IMR-90 (cell line): ENCODE measurements around the gene MOB3B. TPM values are rescaled to one million over a fixed set of nuclear protein-coding genes. Genes with fewer than 3 reads are reported as not detected.

Experiments
- ATAC-seq: fragments of 200-7000 bp; cut with Tn5 transposase; 2 replicates; pipeline ENCODE4 v1.9.1; 2020; ENCODE audit warnings: low read depth, mild to moderate bottlenecking, moderate library complexity
- BruUV-seq: library from RNA; stranded (reverse); fragments of 400-500 nt; replicated peaks from 2 replicates; lab custom pipeline; 2021; lab: Mats Ljungman, UMichigan
- CTCF ChIA-PET: fragments of 300-600 bp; formaldehyde crosslinking; extraction: SDS; loops from one replicate; lab custom pipeline; 2021; ENCODE audit warnings: antibody characterized with exemption; lab: Yijun Ruan, JAX
- POLR2A ChIA-PET: fragments of 300-600 bp; sonication (Branson Sonifier 250); formaldehyde crosslinking; loops from one replicate; lab custom pipeline; 2022; ENCODE audit warnings: antibody characterized with exemption; ENCODE audit not compliant: unreplicated experiment; lab: Charles Lee
- DNase-seq: peaks from one replicate; pipeline ENCODE4 v3.0.0; 2013
- H2AFZ ChIP-seq: replicated peaks from 2 replicates; pipeline ENCODE3; 2013; ENCODE audit warnings: low read length, mild to moderate bottlenecking; ENCODE audit not compliant: poor library complexity
- H2AK5ac ChIP-seq: 2 replicates; pipeline ENCODE4 v1.6.1; 2013; ENCODE audit warnings: low read depth, low read length, inconsistent platforms
- H2AK9ac ChIP-seq: replicated peaks from 2 replicates; pipeline ENCODE3; 2013; ENCODE audit warnings: mild to moderate bottlenecking, low read depth, low read length, moderate library complexity; ENCODE audit not compliant: poor library complexity
- H2BK120ac ChIP-seq: 2 replicates; pipeline ENCODE4 v1.6.1; 2013; ENCODE audit warnings: low read depth, low read length, inconsistent platforms
- H2BK15ac ChIP-seq: 3 replicates; pipeline ENCODE4 v1.6.1; 2013; ENCODE audit warnings: low read depth, low read length, inconsistent platforms
- H2BK20ac ChIP-seq: 2 replicates; pipeline ENCODE4 v1.6.1; 2013; ENCODE audit warnings: low read depth, mild to moderate bottlenecking, inconsistent platforms, low read length, moderate library complexity
- H2BK5ac ChIP-seq: 2 replicates; pipeline ENCODE4 v1.6.1; 2013; ENCODE audit warnings: mild to moderate bottlenecking, low read depth, low read length, inconsistent platforms; ENCODE audit not compliant: poor library complexity, severe bottlenecking
- H3K14ac ChIP-seq: replicated peaks from 2 replicates; pipeline ENCODE4 v1.6.1; 2013; ENCODE audit warnings: low read depth, low read length, inconsistent platforms
- H3K18ac ChIP-seq: 2 replicates; pipeline ENCODE4 v1.6.1; 2013; ENCODE audit warnings: low read depth, low read length, control low read depth
- H3K23ac ChIP-seq: 2 replicates; pipeline ENCODE4 v1.6.1; 2013; ENCODE audit warnings: low read depth, low read length, inconsistent platforms
- H3K27ac ChIP-seq: 2 replicates; pipeline ENCODE4 v1.5.1; 2013; ENCODE audit warnings: mild to moderate bottlenecking, control low read depth, low read length; ENCODE audit not compliant: insufficient read depth
- H3K27me3 ChIP-seq: 2 replicates; pipeline ENCODE4 v1.6.1; 2013; ENCODE audit warnings: low read length; ENCODE audit not compliant: control insufficient read depth, insufficient read depth
- H3K36me3 ChIP-seq: 2 replicates; pipeline ENCODE4 v1.6.1; 2013; ENCODE audit warnings: low read length, mixed read lengths; ENCODE audit not compliant: control insufficient read depth, insufficient read depth
- H3K4ac ChIP-seq: 2 replicates; pipeline ENCODE4 v1.6.1; 2013; ENCODE audit warnings: low read depth, low read length, inconsistent platforms
- H3K4me1 ChIP-seq: 2 replicates; pipeline ENCODE4 v1.6.1; 2013; ENCODE audit warnings: low read length, mixed read lengths; ENCODE audit not compliant: control insufficient read depth, insufficient read depth
- H3K4me2 ChIP-seq: 2 replicates; pipeline ENCODE4 v1.6.1; 2013; ENCODE audit warnings: low read depth, mild to moderate bottlenecking, control low read depth, low read length, moderate library complexity
- H3K4me3 ChIP-seq: 2 replicates; pipeline ENCODE4 v1.5.1; 2013; ENCODE audit warnings: low read depth, mild to moderate bottlenecking, control low read depth, low read length, moderate library complexity; ENCODE audit not compliant: insufficient read depth
- H3K56ac ChIP-seq: 2 replicates; pipeline ENCODE4 v1.6.1; 2013; ENCODE audit warnings: low read length, inconsistent platforms; ENCODE audit not compliant: insufficient read depth; ENCODE audit errors: extremely low read depth
- H3K79me1 ChIP-seq, 2 experiments: 2 replicates each; pipeline ENCODE4 v1.6.1; 2013; ENCODE audit warnings: low read length in 2 of 2, inconsistent platforms in 1 of 2, low read depth in 1 of 2
- H3K9ac ChIP-seq: 2 replicates; pipeline ENCODE4 v1.6.1; 2013; ENCODE audit warnings: low read depth, low read length, control low read depth
- H3K9me1 ChIP-seq: 2 replicates; pipeline ENCODE4 v1.6.1; 2013; ENCODE audit warnings: low read length, inconsistent platforms; ENCODE audit not compliant: insufficient read depth
- H3K9me3 ChIP-seq: 2 replicates; pipeline ENCODE4 v1.6.1; 2013; ENCODE audit warnings: low read length; ENCODE audit not compliant: control insufficient read depth, insufficient read depth
- H4K20me1 ChIP-seq: 2 replicates; pipeline ENCODE4 v1.6.1; 2013; ENCODE audit warnings: low read length, inconsistent platforms; ENCODE audit not compliant: insufficient read depth
- H4K5ac ChIP-seq: 2 replicates; pipeline ENCODE4 v1.6.1; 2013; ENCODE audit warnings: mild to moderate bottlenecking, low read depth, low read length, control low read depth
- H4K8ac ChIP-seq, 2 experiments: 2 replicates each; pipeline ENCODE4 v1.6.1; 2013; ENCODE audit warnings: low read depth in 2 of 2, low read length in 2 of 2, control low read depth in 1 of 2, inconsistent platforms in 1 of 2
- H4K91ac ChIP-seq: 2 replicates; pipeline ENCODE4 v1.6.1; 2013; ENCODE audit warnings: low read depth, low read length, inconsistent platforms; ENCODE audit not compliant: insufficient read depth
- BHLHE40 ChIP-seq: fragments of 150-350 bp; IDR thresholded peaks from 2 replicates; pipeline ENCODE4 v1.6.1; 2016; ENCODE audit warnings: mild to moderate bottlenecking, low read depth, low read length
- CEBPB ChIP-seq: IDR thresholded peaks from 2 replicates; pipeline ENCODE4 v1.6.1; 2012; ENCODE audit warnings: low read depth, low read length, improper control_type of control experiment
- CHD1 ChIP-seq: IDR thresholded peaks from 2 replicates; pipeline ENCODE4 v1.6.1; 2012; ENCODE audit warnings: low read depth, low read length, improper control_type of control experiment
- FOS ChIP-seq: fragments of 150-350 bp; IDR thresholded peaks from 2 replicates; pipeline ENCODE4 v1.6.1; 2016; ENCODE audit warnings: low read depth, low read length
- MAFK ChIP-seq: IDR thresholded peaks from 2 replicates; pipeline ENCODE4 v1.6.1; 2012; ENCODE audit warnings: low read depth, low read length, improper control_type of control experiment
- MAZ ChIP-seq: IDR thresholded peaks from 2 replicates; pipeline ENCODE4 v1.6.1; 2012; ENCODE audit warnings: low read depth, mild to moderate bottlenecking, low read length, improper control_type of control experiment, moderate library complexity, borderline replicate concordance
- MXI1 ChIP-seq: IDR thresholded peaks from 2 replicates; pipeline ENCODE4 v1.6.1; 2012; ENCODE audit warnings: low read depth, mild to moderate bottlenecking, low read length, moderate library complexity, borderline replicate concordance
- NFE2L2 ChIP-seq: fragments of 150-350 bp; IDR thresholded peaks from 2 replicates; pipeline ENCODE4 v1.6.1; 2016; ENCODE audit warnings: low read depth, mild to moderate bottlenecking, low read length
- POLR2A ChIP-seq: IDR thresholded peaks from 2 replicates; pipeline ENCODE4 v1.6.1; 2012; ENCODE audit warnings: mild to moderate bottlenecking, low read depth, low read length
- RAD21 ChIP-seq: IDR thresholded peaks from 2 replicates; pipeline ENCODE4 v1.6.1; 2012; ENCODE audit warnings: low read length, improper control_type of control experiment
- RCOR1 ChIP-seq: IDR thresholded peaks from 2 replicates; pipeline ENCODE4 v1.6.1; 2012; ENCODE audit warnings: mild to moderate bottlenecking, low read length, improper control_type of control experiment; ENCODE audit not compliant: insufficient replicate concordance
- RFX5 ChIP-seq: IDR thresholded peaks from 2 replicates; pipeline ENCODE4 v1.8.0; 2012; ENCODE audit warnings: low read depth, mild to moderate bottlenecking, low read length, moderate library complexity
- SMC3 ChIP-seq: fragments of 150-350 bp; IDR thresholded peaks from 2 replicates; pipeline ENCODE4 v1.6.1; 2016; ENCODE audit warnings: low read depth, mild to moderate bottlenecking, antibody characterized with exemption, low read length, moderate library complexity
- WGBS, 2 experiments: methylation state at CpG; one replicate each; pipeline versions ENCODE4 v1.1.5 to v1.1.7; 2013; ENCODE audit warnings: missing lambda C conversion rate in 2 of 2; ENCODE audit not compliant: insufficient read length in 1 of 2; ENCODE audit errors: extremely low coverage in 2 of 2; 5-methylcytosine and 5-hydroxymethylcytosine counted together
- dilution Hi-C: fragments of 300-500 bp; cut with HindIII; formaldehyde crosslinking; loops from one replicate; pipeline ENCODE4 v1.14.3; 2018; ENCODE audit warnings: low sequenced_read_pairs; ENCODE audit not compliant: unreplicated experiment
- in situ Hi-C: fragments of 300-500 bp; cut with MboI; formaldehyde crosslinking; loops from 3 replicates; pipeline ENCODE4 v1.14.3; 2019; ENCODE audit warnings: low sequenced_read_pairs, inconsistent platforms, mixed read lengths
- intact Hi-C: fragments of 100-400 bp; cut with micrococcal nuclease; formaldehyde crosslinking; loops from 2 replicates; pipeline ENCODE4 v1.10.0; 2022
- polyA plus RNA-seq, 3 experiments: library from polyadenylated mRNA; depleted of rRNA; stranded (reverse); fragments of >200 nt; gene quantifications; 2 replicates each; pipeline ENCODE4 v1.2.3, GENCODE V29; 2012; ENCODE audit warnings: low replicate concordance in 1 of 3
- total RNA-seq: library from RNA; depleted of rRNA; stranded (reverse); fragments of >200 nt; gene quantifications from 2 replicates; pipeline ENCODE4 v1.2.3, GENCODE V29; 2012
- TF ChIP-seq, protein P1 (sequence below): fragments of 150-350 bp; IDR thresholded peaks from 2 replicates; pipeline ENCODE4 v1.6.1; 2017; ENCODE audit warnings: mild to moderate bottlenecking, antibody characterized with exemption, low read length, low read depth
- TF ChIP-seq, protein P2 (sequence below): conservative IDR thresholded peaks from 2 replicates; pipeline ENCODE4 v1.5.1; 2012; ENCODE audit warnings: mild to moderate bottlenecking, low read depth, low read length, improper control_type of control experiment
- TF ChIP-seq, protein P3 (sequence below): fragments of 150-350 bp; IDR thresholded peaks from 2 replicates; pipeline ENCODE4 v1.6.1; 2016; ENCODE audit warnings: low read depth, mild to moderate bottlenecking, low read length, moderate library complexity, borderline replicate concordance

Gene MOB3B
- total and polyA plus RNA-seq, 2 of the 4 experiments (the other 2 are of a cell fraction): under 0.01 to 0.02 TPM

DNA sequence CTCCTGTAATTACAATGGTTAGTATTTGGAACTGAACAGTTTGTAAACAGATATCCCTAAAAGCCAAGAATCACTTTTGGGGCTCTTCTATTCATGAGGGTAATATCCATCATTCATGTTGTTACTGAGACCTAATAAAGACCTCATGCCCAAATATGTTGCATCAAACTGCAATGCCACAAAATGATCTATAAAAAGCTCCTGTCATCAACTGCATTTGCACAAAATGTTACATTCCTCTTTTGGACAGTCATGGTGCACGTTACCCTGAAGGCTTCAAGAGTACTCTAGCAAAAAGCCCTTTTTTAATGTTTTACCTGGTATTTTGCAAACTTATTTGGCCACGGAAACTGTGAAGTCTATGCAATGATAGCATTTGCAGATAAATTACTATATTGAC lies 218.4 kb downstream of the MOB3B start:
- Histone ChIP-seq H4K91ac (no peak overlapping the region), H3K9me3 (no peaks in the 10 kb centered on the region), H3K4me3 (no peak overlapping the region), H2AK5ac (no peak overlapping the region), H3K56ac (no peak overlapping the region), H2BK20ac (no peak overlapping the region), H3K79me1 (no peaks in the 10 kb centered on the region), H3K9me1 (no peaks in the 10 kb centered on the region), H3K4ac (no peak overlapping the region), H2BK120ac (no peak overlapping the region), H4K5ac (no peak overlapping the region), H3K23ac (no peak overlapping the region), H3K18ac (no peak overlapping the region), H4K8ac (no peak overlapping the region), H3K4me2 (no peak overlapping the region), H2AK9ac (no peak overlapping the region), H4K20me1 (no peaks in the 10 kb centered on the region), H2BK15ac (no peak overlapping the region), H3K4me1 (no peaks in the 10 kb centered on the region), H3K9ac (no peak overlapping the region), H3K27me3 (peaks cover 7% of the 10 kb centered on the region), H3K36me3 (no peaks in the 10 kb centered on the region), H2AFZ (no peak overlapping the region), H3K27ac (no peak overlapping the region), H2BK5ac (no peak overlapping the region), H3K14ac (no peak overlapping the region)
- ATAC-seq (no peak), DNase-seq (no peak)
- in situ Hi-C loops (no loop called here), intact Hi-C loops (no loop called here), dilution Hi-C loops (no loop called here)
- ChIA-PET CTCF (no interaction called here), POLR2A (no interaction called here)
- WGBS, 2 experiments: no CpG with 5 or more reads among the region's 2 CpGs
- TF ChIP-seq MAFK: no peak
- TF ChIP-seq CEBPB: no peak
- TF ChIP-seq FOS: no peak
- TF ChIP-seq RCOR1: no peak
- no peak for TF ChIP-seq SMC3
- TF ChIP-seq, protein P1, sequence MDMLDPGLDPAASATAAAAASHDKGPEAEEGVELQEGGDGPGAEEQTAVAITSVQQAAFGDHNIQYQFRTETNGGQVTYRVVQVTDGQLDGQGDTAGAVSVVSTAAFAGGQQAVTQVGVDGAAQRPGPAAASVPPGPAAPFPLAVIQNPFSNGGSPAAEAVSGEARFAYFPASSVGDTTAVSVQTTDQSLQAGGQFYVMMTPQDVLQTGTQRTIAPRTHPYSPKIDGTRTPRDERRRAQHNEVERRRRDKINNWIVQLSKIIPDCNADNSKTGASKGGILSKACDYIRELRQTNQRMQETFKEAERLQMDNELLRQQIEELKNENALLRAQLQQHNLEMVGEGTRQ: no peak
- TF ChIP-seq RAD21: no peak
- no peak for TF ChIP-seq MXI1
- TF ChIP-seq NFE2L2: no peak
- no peak for TF ChIP-seq CHD1
- TF ChIP-seq, protein P2, sequence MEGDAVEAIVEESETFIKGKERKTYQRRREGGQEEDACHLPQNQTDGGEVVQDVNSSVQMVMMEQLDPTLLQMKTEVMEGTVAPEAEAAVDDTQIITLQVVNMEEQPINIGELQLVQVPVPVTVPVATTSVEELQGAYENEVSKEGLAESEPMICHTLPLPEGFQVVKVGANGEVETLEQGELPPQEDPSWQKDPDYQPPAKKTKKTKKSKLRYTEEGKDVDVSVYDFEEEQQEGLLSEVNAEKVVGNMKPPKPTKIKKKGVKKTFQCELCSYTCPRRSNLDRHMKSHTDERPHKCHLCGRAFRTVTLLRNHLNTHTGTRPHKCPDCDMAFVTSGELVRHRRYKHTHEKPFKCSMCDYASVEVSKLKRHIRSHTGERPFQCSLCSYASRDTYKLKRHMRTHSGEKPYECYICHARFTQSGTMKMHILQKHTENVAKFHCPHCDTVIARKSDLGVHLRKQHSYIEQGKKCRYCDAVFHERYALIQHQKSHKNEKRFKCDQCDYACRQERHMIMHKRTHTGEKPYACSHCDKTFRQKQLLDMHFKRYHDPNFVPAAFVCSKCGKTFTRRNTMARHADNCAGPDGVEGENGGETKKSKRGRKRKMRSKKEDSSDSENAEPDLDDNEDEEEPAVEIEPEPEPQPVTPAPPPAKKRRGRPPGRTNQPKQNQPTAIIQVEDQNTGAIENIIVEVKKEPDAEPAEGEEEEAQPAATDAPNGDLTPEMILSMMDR: no peak
- TF ChIP-seq RFX5: no peak
- TF ChIP-seq BHLHE40: no peak
- TF ChIP-seq MAZ: no peak
- TF ChIP-seq, protein P3, sequence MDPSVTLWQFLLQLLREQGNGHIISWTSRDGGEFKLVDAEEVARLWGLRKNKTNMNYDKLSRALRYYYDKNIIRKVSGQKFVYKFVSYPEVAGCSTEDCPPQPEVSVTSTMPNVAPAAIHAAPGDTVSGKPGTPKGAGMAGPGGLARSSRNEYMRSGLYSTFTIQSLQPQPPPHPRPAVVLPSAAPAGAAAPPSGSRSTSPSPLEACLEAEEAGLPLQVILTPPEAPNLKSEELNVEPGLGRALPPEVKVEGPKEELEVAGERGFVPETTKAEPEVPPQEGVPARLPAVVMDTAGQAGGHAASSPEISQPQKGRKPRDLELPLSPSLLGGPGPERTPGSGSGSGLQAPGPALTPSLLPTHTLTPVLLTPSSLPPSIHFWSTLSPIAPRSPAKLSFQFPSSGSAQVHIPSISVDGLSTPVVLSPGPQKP: no peak
- TF ChIP-seq POLR2A: no peak
- no TSS peak for BruUV-seq
